ENCODE measurements around the gene ZCCHC14. TPM values are rescaled to one million over a fixed set of nuclear protein-coding genes. Genes with fewer than 3 reads are reported as not detected.

The ZCCHC14 gene
- total and polyA plus RNA-seq, 2 donors (not counting 1 experiment from before 2014, with no cell fraction given), result 0.70 to 4.4 TPM

- no peak overlapping the region for H3K27ac ChIP-seq (ENCODE audit: low read length in 2 of 2)
- peaks cover 41% of the 10 kb centered on the region for H3K4me1 Mint-ChIP-seq
Observed at GRCh38 chr16:87395181-87395842, 97.5 kb downstream of the ZCCHC14 start.

More at GRCh38 chr16:87395181-87395842, 97.5 kb downstream of the ZCCHC14 start:
- Histone ChIP-seq H3K36me3 (replicated peaks in 1 of 2; ENCODE audit: control extremely low read depth in 1 of 2, control insufficient read depth in 1 of 2, extremely low read depth in 1 of 2, insufficient read depth in 2 of 2, low read length in 1 of 2) (peaks cover 4 to 9% of the 10 kb centered on the region in 2 experiments), H3K27me3 (replicated peaks in 1 of 4; ENCODE audit: control extremely low read depth in 1 of 4, control insufficient read depth in 3 of 4, insufficient read depth in 4 of 4, low read length in 3 of 4) (no peaks in the 10 kb centered on the region), H3K4me3 (ENCODE audit: control extremely low read depth in 1 of 5, extremely low read depth in 1 of 5, insufficient read depth in 1 of 5, low read depth in 2 of 5, low read length in 4 of 5) (no peak overlapping the region), H3K9me3 (ENCODE audit: control extremely low read depth in 1 of 3, control insufficient read depth in 2 of 3, insufficient read depth in 1 of 3, low read length in 2 of 3) (no peaks in the 10 kb centered on the region), H3K79me2 (ENCODE audit: control insufficient read depth, insufficient read depth, low read length) (peaks cover 71% of the 10 kb centered on the region), H4K20me1 (ENCODE audit: control insufficient read depth, insufficient read depth, low read length, poor library complexity, severe bottlenecking) (peaks cover 70% of the 10 kb centered on the region), H2AFZ (ENCODE audit: insufficient read depth, low read depth, low read length, poor library complexity, severe bottlenecking) (no peak overlapping the region), H3K4me1 (ENCODE audit: control insufficient read depth in 2 of 2, insufficient read depth in 2 of 2, low read length in 2 of 2) (peaks cover 27 to 30% of the 10 kb centered on the region in 2 donors), H3K9ac (ENCODE audit: low read length) (no peak overlapping the region), H3K4me2 (replicated peaks; ENCODE audit: low read depth, low read length, poor library complexity, severe bottlenecking) (no peak overlapping the region)
- Mint-ChIP-seq H3K4me3 (no peak overlapping the region), H3K27ac (no peak overlapping the region), H3K9me3 (ENCODE audit: insufficient read depth) (no peaks in the 10 kb centered on the region), H3K27me3 (no peaks in the 10 kb centered on the region)
- intact Hi-C loops (cut with micrococcal nuclease), result no loop called here
- ATAC-seq (ENCODE audit: low read depth) (no peak), DNase-seq (no peak)
- TF ChIP-seq EZH2 (IDR thresholded peaks at IDR 0.05; ENCODE audit: borderline replicate concordance, insufficient read depth, low read depth, low read length, poor library complexity, severe bottlenecking), result no peak
- TF ChIP-seq CTCF (IDR thresholded peaks at IDR 0.05), result no peak
- ChIA-PET CTCF (interaction anchor here (0.7 to 4.2 kb wide), 9 partner anchors 12 to 365 kb away, joined by 3 to 52 read pairs (median 7); partner anchors contain the start of genes C16orf95 and FBXO31), POLR2A (interaction anchor here (0.5 to 4.0 kb wide), 3 partner anchors 12 to 78 kb away, joined by 6 to 23 read pairs (median 8); partner anchors contain the start of genes C16orf95 and FBXO31)
- 97% methylated on average over 3 of the region's 7 CpGs for WGBS (ENCODE audit: insufficient coverage)

Measured in B cell (primary cell).